Mammary epithelial cell (primary cell): ENCODE results near the gene KLHL1.

Experiments used
- CTCF ChIP-seq, 2 donors: IDR thresholded peaks in 1 of 2; conservative IDR thresholded peaks in 1 of 2; 2 replicates each; pipeline ENCODE4 v1.5.1; 2011 to 2012; ENCODE audit warnings: inconsistent platforms in 2 of 2, low read length in 2 of 2, mild to moderate bottlenecking in 2 of 2, control low read depth in 1 of 2, low read depth in 1 of 2; ENCODE audit not compliant: insufficient read depth in 1 of 2; ENCODE audit errors: extremely low read depth in 1 of 2
- EZH2 ChIP-seq: IDR thresholded peaks from 2 replicates; pipeline ENCODE4 v1.6.1; 2012; ENCODE audit warnings: low read length, inconsistent platforms, borderline replicate concordance

GRCh38 chr13:70054572-70054971, 53.7 kb downstream of the KLHL1 start:
- no peak for TF ChIP-seq CTCF (conservative IDR thresholded peaks at IDR 0.05 in 1 of 2, IDR thresholded peaks at IDR 0.05 in 1 of 2; ENCODE audit: extremely low read depth in 1 of 2, insufficient read depth in 1 of 2, low read depth in 1 of 2, low read length in 2 of 2)
- TF ChIP-seq EZH2, result no peak
